Stimulated activated CD4-positive, alpha-beta T cell treated with anti-CD3 and anti-CD28 coated beads, TNF-alpha, amount 100 ng/mL, for 48 hours (primary cell): ENCODE data around the gene PRKG1.
"Not testable (repeated sequence)": the region's sequence is repeated elsewhere in the genome, so short reads cannot be mapped to it uniquely, and the experiment has no call there.

Experiments used
- DNase-seq, 3 donors: peaks; one replicate each; pipeline ENCODE4 v3.0.0-alpha.2; 2020; ENCODE audit warnings: low read depth in 3 of 3

The PRKG1 gene

GRCh38 chr10:52110576-52110975 lies 1036.3 kb downstream of the PRKG1 start:
- no peak for DNase-seq

- no peak for DNase-seq
Measured at GRCh38 chr10:52111101-52111891, 1037.0 kb downstream of the PRKG1 start.

GRCh38 chr10:52115823-52116222 lies 1041.5 kb downstream of the PRKG1 start:
- DNase-seq, result no peak

- no peak for DNase-seq
Measured at GRCh38 chr10:52119507-52119906, 1045.2 kb downstream of the PRKG1 start.

GRCh38 chr10:52121688-52122087 lies 1047.4 kb downstream of the PRKG1 start:
- DNase-seq, result no peak

DNA sequence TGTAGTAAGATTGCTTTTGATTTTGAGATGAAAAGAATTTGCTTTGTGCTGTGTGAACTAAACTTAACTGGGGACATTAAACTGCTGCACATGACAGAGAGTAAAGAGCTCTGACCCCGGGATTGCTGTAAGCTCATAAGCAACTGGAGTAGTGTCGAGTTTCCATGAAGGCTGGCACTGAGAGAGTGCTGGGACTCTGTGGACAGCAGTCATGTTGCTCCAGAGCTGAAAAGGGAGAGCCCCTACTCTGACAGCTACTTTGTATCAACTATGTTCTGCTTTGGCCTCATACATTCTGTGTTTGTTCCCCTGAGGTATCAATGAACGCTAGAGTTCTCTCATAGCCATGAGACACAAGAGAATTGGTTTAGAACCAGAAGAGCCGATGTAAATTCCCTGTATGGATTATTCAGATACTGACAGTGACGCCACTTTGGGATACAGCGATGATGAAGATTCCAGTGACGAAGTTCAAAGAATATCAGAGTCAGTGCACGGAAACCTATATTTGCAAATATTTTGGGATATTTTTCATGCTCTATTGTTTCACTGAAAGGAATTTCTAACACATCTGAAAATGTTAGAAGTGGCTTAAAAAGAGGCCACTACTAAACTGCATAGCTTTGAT lies 1053.9 kb downstream of the PRKG1 start:
- DNase-seq, result no peak

DNA sequence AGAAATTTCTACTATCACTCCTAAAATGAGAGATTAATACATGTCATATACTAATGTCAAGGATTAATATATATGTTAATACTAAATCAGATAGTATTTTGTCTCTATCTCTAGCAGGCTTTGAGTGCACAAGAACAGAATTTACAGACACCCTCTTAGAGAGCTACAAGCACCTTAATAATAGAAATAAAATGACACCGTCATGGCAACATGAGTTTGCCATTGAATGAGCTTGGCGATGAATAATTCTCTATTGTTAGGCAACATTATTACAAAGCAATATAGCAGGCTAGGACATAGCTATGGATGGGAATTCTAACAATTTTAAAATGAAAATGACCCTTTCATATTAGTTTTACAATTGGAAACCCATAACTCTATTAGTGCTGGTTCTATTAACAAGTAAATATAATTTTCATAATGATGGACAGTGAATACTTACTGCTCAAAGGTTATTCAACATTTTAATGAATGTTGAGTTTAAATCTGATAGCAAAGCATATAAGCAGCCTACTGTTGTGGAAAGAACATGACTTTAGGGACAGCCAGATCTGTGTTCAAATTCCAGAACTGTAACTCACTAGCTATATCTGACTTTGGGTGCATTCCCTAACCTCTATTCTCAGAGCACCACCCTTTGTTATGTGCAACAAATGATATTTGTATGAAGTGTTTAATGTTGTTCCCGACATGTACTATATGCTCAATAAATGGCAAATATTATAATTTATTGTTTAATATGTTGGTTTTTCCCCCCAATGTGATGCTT lies 1055.3 kb downstream of the PRKG1 start:
- no peak for DNase-seq

GRCh38 chr10:52135101-52135500 lies 1060.8 kb downstream of the PRKG1 start:
- no peak for DNase-seq

- no peak for DNase-seq
Measured at GRCh38 chr10:52136921-52137320, 1062.6 kb downstream of the PRKG1 start.

GRCh38 chr10:52143338-52143737 lies 1069.1 kb downstream of the PRKG1 start:
- DNase-seq, result no peak

DNA sequence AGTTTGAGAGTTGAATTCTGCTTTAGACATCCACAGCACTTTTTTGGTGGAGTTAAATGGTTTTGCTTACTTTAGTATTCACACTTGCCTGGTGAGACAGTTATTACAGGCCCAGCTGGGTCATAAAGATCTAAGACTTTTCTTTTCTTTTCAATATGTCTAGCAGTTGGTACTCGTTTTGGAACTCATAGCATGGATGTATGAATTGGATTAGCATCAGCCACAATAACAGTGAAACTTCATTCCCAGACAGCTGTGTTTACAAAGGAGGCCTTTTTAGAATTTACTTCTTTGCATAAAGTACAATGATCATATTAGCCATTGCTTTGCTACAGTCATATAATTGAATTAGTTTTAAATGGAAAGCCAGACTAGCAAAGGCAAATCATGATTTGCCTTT lies 1071.3 kb downstream of the PRKG1 start:
- DNase-seq, result no peak

GRCh38 chr10:52146766-52147165 lies 1072.5 kb downstream of the PRKG1 start:
- no peak for DNase-seq

GRCh38 chr10:52170776-52171175 lies 1096.5 kb downstream of the PRKG1 start:
- DNase-seq, result no peak

DNA sequence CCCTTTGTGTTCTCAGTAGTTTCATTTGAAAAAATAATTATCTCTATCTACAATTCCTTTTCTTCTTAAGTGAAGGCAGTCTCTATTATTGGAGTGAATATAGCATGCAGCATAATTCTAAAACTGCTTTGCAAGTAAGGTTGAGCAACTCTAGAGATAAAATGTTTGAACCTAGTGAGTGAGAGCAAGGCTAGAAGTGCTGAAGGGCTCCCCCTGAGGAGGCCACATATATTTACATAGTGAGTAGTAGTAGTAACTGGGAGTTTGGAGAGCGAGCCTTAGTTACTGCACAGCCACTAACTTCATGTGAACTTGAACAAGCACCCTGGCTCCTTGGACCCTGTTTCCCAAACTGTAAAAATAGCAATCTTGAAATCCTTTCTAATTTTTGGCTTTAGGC lies 1098.3 kb downstream of the PRKG1 start:
- DNase-seq, result no peak

GRCh38 chr10:52185256-52185655 lies 1111.0 kb downstream of the PRKG1 start:
- DNase-seq, result no peak

DNA sequence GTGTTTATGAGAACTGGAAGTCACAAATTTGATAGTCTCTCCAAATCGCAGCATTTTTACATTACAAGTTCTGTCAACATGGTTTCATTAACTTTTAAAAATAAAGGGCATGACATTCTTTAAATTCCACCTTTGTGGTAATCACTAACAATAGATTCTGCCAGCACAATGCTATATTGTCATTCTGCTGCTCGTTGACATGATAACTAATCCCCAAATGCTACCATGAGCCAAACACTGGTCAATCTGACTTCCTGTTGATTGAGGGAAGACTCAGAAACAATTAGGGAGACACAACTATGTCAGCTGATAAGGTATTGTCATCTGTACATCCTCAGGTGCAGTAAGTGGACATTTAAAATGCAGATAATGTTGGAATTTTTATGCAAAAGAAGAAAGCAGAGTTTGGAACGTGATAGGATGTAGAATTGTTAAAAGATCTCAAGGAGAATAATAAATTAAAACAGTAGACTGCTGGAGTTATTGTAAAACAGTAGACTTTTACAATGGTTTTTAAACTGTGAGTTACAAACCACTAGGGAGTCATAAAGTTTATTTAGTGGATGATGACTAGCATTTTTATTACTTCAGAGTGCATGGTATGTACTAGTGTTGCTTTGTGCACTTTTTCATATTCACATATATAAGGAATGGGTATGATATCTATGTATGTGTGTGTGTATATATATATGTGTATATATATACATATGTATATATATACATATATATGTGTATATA lies 1113.4 kb downstream of the PRKG1 start:
- no peak for DNase-seq

GRCh38 chr10:52191049-52191448 lies 1116.8 kb downstream of the PRKG1 start:
- DNase-seq, result no peak

GRCh38 chr10:52194191-52194590 lies 1119.9 kb downstream of the PRKG1 start:
- DNase-seq, result no peak

GRCh38 chr10:52194716-52195115 lies 1120.4 kb downstream of the PRKG1 start:
- DNase-seq, result no peak

DNA sequence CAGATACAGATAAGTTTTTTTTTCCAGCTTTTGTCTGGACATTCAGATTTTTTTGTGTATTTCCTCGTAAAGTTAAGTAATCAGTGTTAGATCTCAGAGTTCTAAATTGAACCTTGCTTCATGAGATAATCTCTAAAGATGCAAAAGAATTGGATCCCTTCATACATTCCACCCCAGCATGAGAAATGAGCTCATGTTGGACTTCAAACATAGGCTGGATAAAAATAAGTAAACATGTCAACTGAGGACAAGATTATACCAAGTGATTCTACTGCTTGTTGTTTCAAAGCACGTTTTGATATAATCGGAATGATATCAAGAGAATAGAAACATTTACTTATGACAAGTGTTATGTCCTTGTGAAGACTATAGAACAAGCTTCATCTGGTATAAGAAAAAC lies 1122.8 kb downstream of the PRKG1 start:
- DNase-seq, result no peak

GRCh38 chr10:52198540-52198939 lies 1124.3 kb downstream of the PRKG1 start:
- DNase-seq, result no peak

DNA sequence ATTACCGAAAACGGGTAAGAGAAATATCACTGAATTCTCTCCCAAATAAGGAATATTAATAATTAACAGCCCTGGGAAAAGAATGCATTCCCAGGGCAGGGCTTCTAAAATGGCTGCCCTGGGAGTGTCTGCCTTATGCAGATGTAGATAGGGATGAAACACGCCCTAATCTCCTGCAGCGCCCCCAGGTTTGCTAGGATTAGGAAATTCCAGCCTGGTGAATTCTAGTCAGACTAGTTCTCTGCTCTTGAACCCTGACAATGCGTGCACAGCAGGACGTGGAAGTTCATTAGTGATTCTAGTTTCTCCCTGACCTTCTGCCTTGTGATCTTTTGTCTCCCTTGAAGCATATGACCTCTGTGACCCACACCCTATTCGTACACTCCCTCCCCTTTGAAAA lies 1130.6 kb downstream of the PRKG1 start:
- DNase-seq, result not testable (repeated sequence)
